HepG2 (cell line): Measurements from ENCODE around the gene SLC4A11. TPM values are rescaled to one million over a fixed set of nuclear protein-coding genes. Genes with fewer than 3 reads are reported as not detected.
A peak's percentile ranks its signal among the peaks of the same experiment; 100 is the strongest.

ENCODE experiments used
- BRF2 ChIP-seq: sonication (generic); formaldehyde crosslinking; IDR thresholded peaks from 2 replicates; pipeline ENCODE4 v1.8.1; 2022; ENCODE audit warnings: mild to moderate bottlenecking, missing genetic modification reagents
- CTCF ChIP-seq: sonication (generic); formaldehyde crosslinking; IDR thresholded peaks from 2 replicates; pipeline ENCODE4 v1.5.0; 2020; ENCODE audit warnings: mild to moderate bottlenecking, missing genetic modification reagents, moderate library complexity
- HHEX ChIP-seq: IDR thresholded peaks from 2 replicates; pipeline ENCODE4 v1.6.1; 2016; ENCODE audit warnings: control low read depth
- HNRNPK ChIP-seq: fragments of 200-400 bp; formaldehyde crosslinking; IDR thresholded peaks from 2 replicates; pipeline ENCODE4 v1.6.1; 2018; ENCODE audit warnings: low read length, low read depth, moderate library complexity, mild to moderate bottlenecking; ENCODE audit not compliant: poor library complexity, severe bottlenecking
- KDM3A ChIP-seq: IDR thresholded peaks from 2 replicates; pipeline ENCODE4 v1.6.1; 2018; ENCODE audit warnings: low read depth, missing compliant biosample characterization
- MAFF ChIP-seq: IDR thresholded peaks from 2 replicates; pipeline ENCODE4 v1.6.1; 2011; ENCODE audit warnings: low read depth, low read length, improper control_type of control experiment
- MED1 ChIP-seq: sonication (generic); formaldehyde crosslinking; IDR thresholded peaks from 2 replicates; pipeline ENCODE4 v1.4.0; 2020; ENCODE audit warnings: missing genetic modification reagents
- MYPOP ChIP-seq: sonication (generic); formaldehyde crosslinking; IDR thresholded peaks from 2 replicates; pipeline ENCODE4 v1.8.1; 2023; ENCODE audit warnings: mild to moderate bottlenecking, moderate library complexity, missing genetic modification reagents
- NFIB ChIP-seq: sonication (generic); formaldehyde crosslinking; IDR thresholded peaks from 2 replicates; pipeline ENCODE4 v1.9.0; 2021; ENCODE audit warnings: missing genetic modification reagents, mild to moderate bottlenecking, borderline replicate concordance
- NR1H2 ChIP-seq: sonication (generic); formaldehyde crosslinking; IDR thresholded peaks from 2 replicates; pipeline ENCODE4 v1.8.1; 2022; ENCODE audit warnings: low read depth, missing genetic modification reagents, borderline replicate concordance
- NRL ChIP-seq: sonication (generic); formaldehyde crosslinking; IDR thresholded peaks from 2 replicates; pipeline ENCODE4 v1.5.0; 2020; ENCODE audit warnings: missing genetic modification reagents, mild to moderate bottlenecking, moderate library complexity, borderline replicate concordance
- POLR2AphosphoS5 ChIP-seq: IDR thresholded peaks from 2 replicates; pipeline ENCODE4 v1.6.1; 2012; ENCODE audit warnings: low read depth, low read length
- THAP7 ChIP-seq: sonication (generic); formaldehyde crosslinking; IDR thresholded peaks from 2 replicates; pipeline ENCODE4 v1.8.1; 2023; ENCODE audit warnings: mild to moderate bottlenecking, missing genetic modification reagents
- TP53 ChIP-seq: sonication (generic); formaldehyde crosslinking; conservative IDR thresholded peaks from 2 replicates; pipeline ENCODE4 v1.4.0; 2020; ENCODE audit warnings: missing genetic modification reagents
- ZNF17 ChIP-seq: sonication (generic); formaldehyde crosslinking; IDR thresholded peaks from 2 replicates; pipeline ENCODE4 v1.5.0; 2020; ENCODE audit warnings: mild to moderate bottlenecking, missing genetic modification reagents
- ZNF232 ChIP-seq: sonication (generic); formaldehyde crosslinking; IDR thresholded peaks from 2 replicates; pipeline ENCODE4 v1.4.0; 2020; ENCODE audit warnings: missing genetic modification reagents, borderline replicate concordance
- ZNF326 ChIP-seq: sonication (generic); formaldehyde crosslinking; IDR thresholded peaks from 2 replicates; pipeline ENCODE4 v1.4.0; 2020; ENCODE audit warnings: missing genetic modification reagents, borderline replicate concordance
- ZNF530 ChIP-seq: sonication (generic); formaldehyde crosslinking; IDR thresholded peaks from 2 replicates; pipeline ENCODE4 v1.5.0; 2020; ENCODE audit warnings: low read depth, mild to moderate bottlenecking, missing genetic modification reagents
- ZNF660 ChIP-seq: sonication (generic); formaldehyde crosslinking; IDR thresholded peaks from 2 replicates; pipeline ENCODE4 v1.5.1; 2020; ENCODE audit warnings: mild to moderate bottlenecking, low read depth, missing genetic modification reagents, borderline replicate concordance
- ZNF772 ChIP-seq: sonication (generic); formaldehyde crosslinking; IDR thresholded peaks from 2 replicates; pipeline ENCODE4 v1.5.0; 2020; ENCODE audit warnings: mild to moderate bottlenecking, missing genetic modification reagents
- ZSCAN21 ChIP-seq: sonication (generic); formaldehyde crosslinking; IDR thresholded peaks from 2 replicates; pipeline ENCODE4 v1.8.0; 2022; ENCODE audit warnings: mild to moderate bottlenecking, missing genetic modification reagents, moderate library complexity, borderline replicate concordance
- ZSCAN5A ChIP-seq: sonication (generic); formaldehyde crosslinking; IDR thresholded peaks from 2 replicates; pipeline ENCODE4 v1.8.0; 2022; ENCODE audit warnings: mild to moderate bottlenecking, missing genetic modification reagents, borderline replicate concordance
- polyA plus RNA-seq, 8 experiments: library from polyadenylated mRNA; depleted of rRNA in 3 of 8; stranded (reverse) in 7 of 8; unstranded in 1 of 8; fragments of >200 nt; fragmentation: Illumina TruSeq in 4 of 8; extraction: Trizol in 4 of 8; gene quantifications; 2 replicates each; pipeline versions ENCODE4 v1.2.1 to v1.2.3, GENCODE V29; 2011 to 2016; ENCODE audit warnings: low read depth in 4 of 8, missing spikeins in 1 of 8, mixed read lengths in 1 of 8; ENCODE audit not compliant: insufficient read depth in 1 of 8
- total RNA-seq, 5 experiments: library from RNA; depleted of rRNA; stranded (reverse); fragments of >200 nt; fragmentation: Illumina TruSeq; extraction: Trizol; gene quantifications; 2 replicates each; pipeline ENCODE4 v1.2.3, GENCODE V29; 2016; ENCODE audit warnings: low read depth in 1 of 5
- TF ChIP-seq, protein P1 (sequence below): IDR thresholded peaks from 2 replicates; pipeline ENCODE4 v1.6.1; 2016

SLC4A11 gene
- total and polyA plus RNA-seq, 2 of the 13 experiments (the other 11 are each of a cell fraction or from before 2014, with no cell fraction given), result 3.9 to 27.0 TPM

- TF ChIP-seq, protein P1, sequence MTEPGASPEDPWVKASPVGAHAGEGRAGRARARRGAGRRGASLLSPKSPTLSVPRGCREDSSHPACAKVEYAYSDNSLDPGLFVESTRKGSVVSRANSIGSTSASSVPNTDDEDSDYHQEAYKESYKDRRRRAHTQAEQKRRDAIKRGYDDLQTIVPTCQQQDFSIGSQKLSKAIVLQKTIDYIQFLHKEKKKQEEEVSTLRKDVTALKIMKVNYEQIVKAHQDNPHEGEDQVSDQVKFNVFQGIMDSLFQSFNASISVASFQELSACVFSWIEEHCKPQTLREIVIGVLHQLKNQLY (CRISPR knock-in tag), result peak; percentile 50; the same call in 1 of the 2 replicates
- TF ChIP-seq MAFF (0 out of 2 replicates have a peak, but pooled peaks have one; percentile 27), ZSCAN5A (CRISPR knock-in tag) (no peak), HNRNPK (no peak), NRL (CRISPR knock-in tag) (peak; percentile 72; the same call in 1 of the 2 replicates), ZNF530 (CRISPR knock-in tag) (no peak), KDM3A (CRISPR knock-in tag) (peak; percentile 88; the same call in 1 of the 2 replicates), ZNF326 (CRISPR knock-in tag) (no peak), CTCF (CRISPR knock-in tag) (peak; percentile 88), THAP7 (CRISPR knock-in tag) (no peak), ZNF660 (CRISPR knock-in tag) (no peak), MYPOP (no peak; the same call in 1 of the 2 replicates), NFIB (CRISPR knock-in tag) (no peak), ZNF232 (peak; percentile 29; the same call in 1 of the 2 replicates), POLR2AphosphoS5 (no peak), NR1H2 (CRISPR knock-in tag) (peak; percentile 80; the same call in 1 of the 2 replicates), ZNF772 (peak; percentile 43), ZNF17 (CRISPR knock-in tag) (no peak), BRF2 (no peak), HHEX (CRISPR knock-in tag) (no peak), TP53 (CRISPR knock-in tag) (no peak), ZSCAN21 (CRISPR knock-in tag) (no peak; the same call in 1 of the 2 replicates), MED1 (peak; percentile 84)
These were observed 7.0 kb downstream of the SLC4A11 start (continued) for GRCh38 chr20:3231889-3232588.
